NCI-H1092 (cell line): ENCODE measurements around the gene UBE2G1.
"Not testable (repeated sequence)": the region's sequence is repeated elsewhere in the genome, so short reads cannot be mapped to it uniquely, and the experiment has no call there.

Experiments
- DNase-seq: peaks from one replicate; lab custom pipeline; 2025; lab: John Stamatoyannopoulos, UW

Gene UBE2G1

DNA sequence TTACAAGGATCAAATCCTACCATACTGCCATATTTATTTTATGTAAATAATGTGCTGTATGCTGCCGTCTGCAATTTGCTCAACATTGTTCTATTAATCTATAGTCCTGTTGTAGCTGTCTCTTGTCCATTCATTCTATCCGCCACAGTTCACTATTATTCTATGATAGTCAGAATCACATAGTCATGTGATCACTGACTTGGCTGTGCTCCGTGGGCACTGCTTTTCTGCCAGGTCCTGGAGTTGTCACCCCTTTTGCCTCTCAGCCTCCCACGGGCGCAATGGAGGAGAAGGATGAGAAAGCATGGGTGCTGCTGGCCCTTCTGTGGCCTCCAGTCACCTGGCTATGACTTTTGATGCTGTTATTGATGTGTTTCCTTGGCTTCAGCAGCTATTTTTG, 65.4 kb downstream of the UBE2G1 start:
- no peak for DNase-seq

DNA sequence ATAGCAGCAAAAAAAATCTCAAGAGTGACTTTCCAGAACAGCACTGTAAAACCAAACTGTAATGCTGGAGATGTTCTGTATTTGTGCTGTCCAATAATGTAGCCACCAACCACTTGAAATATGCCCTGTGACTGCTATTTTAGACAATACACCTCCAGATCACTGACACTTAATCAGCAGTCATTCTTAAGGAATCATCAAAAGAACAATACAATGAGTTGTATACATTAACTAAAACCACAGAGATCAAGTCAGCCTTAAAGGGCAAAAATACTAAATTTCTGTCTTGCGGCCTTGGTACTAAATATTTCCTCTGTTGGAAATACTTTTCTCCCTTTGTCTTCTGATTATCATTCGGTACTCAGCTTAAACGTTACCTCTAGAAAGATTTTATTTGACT, 69.1 kb downstream of the UBE2G1 start:
- DNase-seq = no peak

- no peak for DNase-seq
Observed at GRCh38 chr17:4295686-4296085, 70.8 kb downstream of the UBE2G1 start.

DNA sequence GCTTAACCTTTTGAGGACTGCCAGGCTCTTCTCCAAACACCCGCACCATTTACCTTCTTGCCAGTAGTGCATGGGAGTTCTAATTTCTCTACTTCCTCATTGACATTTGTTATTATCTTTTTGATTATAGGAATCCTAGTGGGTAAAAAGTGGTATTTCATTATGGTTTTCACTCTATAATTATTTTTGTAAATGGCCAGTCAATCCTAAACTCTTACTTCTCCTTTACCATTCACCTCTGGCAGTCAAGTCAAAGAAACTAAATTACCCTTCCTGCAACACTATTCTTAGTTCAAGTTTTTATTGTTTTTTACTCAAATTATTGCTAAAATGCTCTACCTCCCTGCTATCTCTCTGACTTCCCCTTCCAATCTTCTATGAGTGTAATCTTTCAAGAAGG, 72.9 kb downstream of the UBE2G1 start:
- no peak for DNase-seq

DNA sequence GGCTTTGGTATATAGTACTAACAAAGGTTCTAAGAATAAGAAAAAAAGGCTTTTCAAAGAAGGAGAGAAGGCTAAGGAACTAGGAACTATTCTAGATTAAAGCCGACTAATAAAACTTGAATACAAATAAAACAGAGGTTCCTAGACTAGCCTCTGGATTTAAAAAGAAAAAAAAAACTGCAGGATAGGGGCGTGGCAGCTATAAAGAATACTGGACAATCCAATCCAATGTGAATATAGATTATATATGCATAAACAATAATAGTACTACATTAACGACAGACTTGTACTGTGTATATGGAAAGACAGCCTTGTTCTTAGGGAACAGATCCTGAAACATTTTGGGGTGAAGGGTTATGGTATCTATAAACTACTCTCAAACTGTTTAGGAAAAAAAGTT, 78.8 kb downstream of the UBE2G1 start:
- DNase-seq = no peak

GRCh38 chr17:4276514-4276913, 90.0 kb downstream of the UBE2G1 start:
- no peak for DNase-seq

- no peak for DNase-seq
Observed at GRCh38 chr17:4272972-4273368, 93.5 kb downstream of the UBE2G1 start.

- DNase-seq = no peak
Observed at GRCh38 chr17:4272213-4272971, 94.1 kb downstream of the UBE2G1 start.

DNA sequence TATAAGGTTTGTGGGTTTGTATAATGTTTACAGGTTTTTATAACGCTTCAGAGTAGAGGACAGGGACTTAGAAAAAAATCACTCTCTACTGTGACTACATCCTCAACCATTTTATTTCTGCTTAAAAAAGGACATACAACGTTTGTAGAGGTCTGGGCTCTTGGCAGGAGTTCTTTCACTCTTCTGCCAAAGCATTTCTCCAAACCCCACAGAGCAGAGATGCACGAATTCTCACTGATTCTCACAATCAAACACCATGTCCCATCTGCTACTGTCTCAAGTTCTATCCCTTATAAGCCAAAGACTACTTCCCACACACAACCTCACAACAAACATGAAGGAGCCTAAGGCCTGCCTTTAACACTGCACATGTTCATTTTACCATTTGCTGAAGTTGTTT, 95.7 kb downstream of the UBE2G1 start:
- DNase-seq = no peak

DNA sequence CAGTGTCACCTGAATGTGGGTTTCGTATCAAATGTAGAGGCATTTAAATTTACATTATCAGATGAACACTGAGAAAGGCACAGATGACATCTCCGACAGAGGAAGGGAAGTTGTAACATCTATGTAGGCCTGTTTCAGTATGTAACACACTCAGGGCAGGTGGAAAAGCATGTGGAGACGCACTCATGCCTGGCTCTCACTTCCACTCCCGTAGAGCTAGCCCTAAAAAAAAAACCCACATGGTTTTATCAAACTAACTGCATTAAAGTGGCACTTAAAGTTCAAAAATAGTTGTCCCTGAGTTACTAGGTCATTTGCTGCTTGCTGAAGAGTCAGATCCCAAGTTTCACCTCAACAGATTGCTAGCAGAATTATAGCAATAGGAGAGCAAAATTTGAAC, 96.6 kb downstream of the UBE2G1 start:
- no peak for DNase-seq

GRCh38 chr17:4267402-4267801, 99.1 kb downstream of the UBE2G1 start:
- no peak for DNase-seq

DNA sequence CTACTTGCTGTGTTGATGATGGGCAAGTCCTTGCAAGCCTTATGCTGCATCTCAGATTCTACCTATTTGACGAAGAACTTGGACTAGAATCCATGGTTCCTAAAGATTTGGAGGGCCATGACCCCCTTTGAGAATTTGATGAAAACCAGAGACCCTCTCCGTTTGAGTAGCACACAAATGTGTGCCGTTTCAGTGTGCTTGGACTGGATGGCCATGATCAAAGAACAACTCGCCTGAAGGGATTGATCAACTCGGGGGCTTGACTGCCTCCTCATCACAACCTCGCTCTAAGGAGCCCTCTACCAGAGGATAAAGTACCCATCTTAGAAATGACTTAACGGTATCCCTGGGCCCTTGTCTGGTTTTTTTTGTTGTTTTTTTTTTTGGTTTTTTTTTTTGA, 99.9 kb downstream of the UBE2G1 start:
- DNase-seq = no peak

DNA sequence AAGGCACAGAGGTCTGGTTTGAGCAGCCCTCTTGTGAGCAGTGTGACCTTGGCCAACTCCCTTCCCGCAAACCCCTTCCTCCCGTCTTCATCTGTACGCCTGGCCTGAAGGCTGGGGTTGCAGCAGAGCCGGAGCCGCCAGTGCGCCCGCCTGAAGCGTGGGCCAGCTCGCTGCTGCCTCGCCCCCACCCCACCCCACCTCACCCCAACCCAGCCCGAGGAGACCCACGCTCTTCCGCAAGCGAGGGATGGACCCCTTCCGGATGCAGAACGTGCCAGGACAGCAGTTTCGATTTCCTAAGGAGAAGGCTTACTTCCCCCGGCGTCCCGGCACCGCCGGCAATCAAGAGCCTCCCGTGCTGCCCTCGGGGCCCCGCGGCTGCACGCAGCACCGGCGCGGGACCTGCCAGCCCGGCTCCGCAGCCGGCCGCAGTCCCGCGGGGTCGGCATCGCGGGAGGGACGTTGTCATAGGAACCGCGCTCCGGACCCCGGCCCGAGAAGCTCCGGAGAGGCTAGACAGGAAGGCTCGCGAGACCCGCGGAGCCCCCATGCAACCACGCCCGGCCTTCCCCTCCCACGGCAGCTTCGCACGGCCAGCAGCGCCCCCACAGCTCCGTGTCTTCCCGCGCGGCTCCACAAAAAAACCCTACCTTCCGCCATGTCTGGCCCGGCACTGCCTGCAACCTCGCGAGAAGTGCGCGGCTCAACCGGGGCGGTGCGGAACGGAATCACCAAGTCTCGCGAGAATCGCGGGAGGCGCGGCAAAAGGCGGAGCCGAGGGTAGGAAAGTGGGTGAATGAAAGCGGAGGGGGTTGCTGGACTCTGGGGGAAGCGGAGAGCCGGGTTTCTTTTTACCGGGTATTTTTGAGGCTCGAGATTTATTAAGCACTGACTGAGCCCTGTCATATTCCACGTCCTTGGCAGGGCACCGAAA, 102.9 kb downstream of the UBE2G1 start, which contains the start of gene ANKFY1:
Gene ANKFY1 (minus strand): TSS at position 698 of the 934 bp plus-strand sequence. CDS start 38 bp downstream, at position 660.
- DNase-seq = peak; percentile 87

- DNase-seq = no peak
Observed at GRCh38 chr17:4262703-4263102, 103.8 kb downstream of the UBE2G1 start.

DNA sequence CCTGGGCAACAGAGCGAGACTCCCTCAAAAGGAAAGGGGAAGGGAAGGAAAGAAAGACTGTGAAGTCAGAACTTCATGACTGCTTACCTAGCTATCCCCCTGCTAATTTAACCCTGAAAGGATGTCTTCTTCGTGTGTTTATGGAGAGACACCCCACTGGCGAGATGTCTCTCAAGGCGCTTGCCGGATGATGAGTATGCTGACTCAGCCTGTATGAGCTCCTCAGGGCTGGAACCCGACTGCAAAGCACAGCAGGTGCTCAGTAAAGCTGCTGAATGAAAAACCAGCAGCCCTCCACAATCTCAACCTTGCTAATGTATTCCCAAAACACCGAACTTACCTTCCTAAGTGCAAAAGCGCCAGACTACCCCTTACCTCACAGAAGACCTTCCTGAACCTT, 105.0 kb downstream of the UBE2G1 start:
- DNase-seq = no peak

DNA sequence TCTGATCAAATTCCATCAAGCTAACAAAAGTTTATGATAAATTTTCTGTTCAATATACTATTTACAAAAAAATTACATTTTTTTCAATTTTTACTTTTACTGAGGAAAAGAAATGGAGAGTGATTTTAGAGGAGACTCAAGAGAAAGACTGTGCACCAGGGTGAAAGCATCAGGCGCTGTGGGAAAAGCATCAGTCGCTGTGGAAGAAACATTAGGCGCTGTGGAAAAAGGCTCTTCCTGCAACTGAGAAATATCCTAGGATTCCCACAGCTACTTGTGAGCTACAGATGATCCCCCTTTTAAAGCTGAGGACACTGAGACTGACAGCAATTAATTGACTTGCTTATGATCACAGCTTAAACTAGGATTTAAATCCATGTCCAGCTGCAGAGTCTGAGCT, 107.6 kb downstream of the UBE2G1 start:
- DNase-seq = no peak

- DNase-seq = no peak
Observed at GRCh38 chr17:4256952-4257351, 109.5 kb downstream of the UBE2G1 start.

- DNase-seq = not testable (repeated sequence)
Observed at GRCh38 chr17:4255271-4255670, 111.2 kb downstream of the UBE2G1 start.

- DNase-seq = no peak
Observed at GRCh38 chr17:4250887-4251286, 115.6 kb downstream of the UBE2G1 start.

DNA sequence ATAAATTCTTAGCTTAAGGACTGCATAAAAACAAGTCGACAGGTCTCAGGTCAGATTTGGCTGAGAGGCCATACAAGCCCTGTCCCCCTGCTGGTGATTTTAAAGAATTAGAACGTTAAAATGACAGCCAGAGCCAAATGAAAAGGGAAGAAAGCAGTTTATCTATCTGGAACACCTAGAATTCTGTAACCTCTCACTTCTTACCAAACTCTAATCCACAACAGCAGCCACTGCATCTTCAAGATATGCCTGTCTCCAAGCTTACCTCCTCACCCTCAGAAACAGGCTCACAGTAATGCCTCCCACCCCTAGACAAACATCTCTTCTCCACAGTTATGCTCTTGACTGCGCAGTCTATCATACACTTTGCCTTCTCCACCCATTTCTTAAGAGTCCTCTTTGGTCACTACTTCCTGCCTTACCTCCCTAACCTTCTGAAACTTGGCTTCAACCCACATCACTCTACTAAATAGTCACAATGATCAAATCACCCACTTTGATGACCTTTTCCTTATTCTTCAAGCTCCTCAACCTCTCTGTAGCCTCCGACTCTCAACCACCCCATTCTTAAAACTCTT, 116.9 kb downstream of the UBE2G1 start:
- DNase-seq = no peak

DNA sequence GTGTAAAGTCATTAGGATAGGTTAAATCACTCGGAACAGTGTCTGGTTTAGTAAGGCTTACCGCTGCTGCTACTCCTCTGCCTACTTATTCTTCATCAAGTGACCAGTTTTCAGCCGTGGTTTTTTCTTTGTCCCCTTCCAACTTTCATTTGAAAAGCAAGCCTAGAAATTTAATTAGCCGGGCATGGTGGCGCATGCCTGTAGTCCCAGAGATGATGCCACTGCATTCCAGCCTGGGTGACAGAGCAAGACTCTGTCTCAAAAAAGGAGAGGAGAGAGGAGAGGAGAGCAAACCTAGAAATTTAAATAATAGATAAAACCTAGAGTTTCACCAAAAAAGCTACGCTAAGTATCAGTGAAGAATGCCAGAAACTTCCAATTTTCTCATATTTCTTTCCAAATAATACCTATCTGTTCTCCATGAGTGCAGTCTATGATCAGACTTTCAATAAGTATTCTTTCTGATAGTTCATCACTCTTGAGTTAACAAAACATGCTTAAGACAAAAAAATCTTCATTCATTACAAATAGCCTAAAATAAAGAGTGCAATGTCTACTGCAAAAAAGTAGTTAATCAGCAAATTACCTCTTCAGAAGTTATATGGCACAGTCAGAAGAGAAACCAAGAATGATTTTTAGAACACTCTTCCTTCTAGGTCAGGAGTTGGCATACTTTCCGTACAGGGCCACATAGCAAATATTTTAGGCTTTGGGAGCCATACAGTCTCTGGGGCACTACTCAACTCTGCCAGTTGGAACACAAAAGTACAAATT, 117.8 kb downstream of the UBE2G1 start:
- no peak for DNase-seq

GRCh38 chr17:4247971-4248388, 118.5 kb downstream of the UBE2G1 start:
- DNase-seq = no peak
